KMS-11 (cell line): ENCODE data around the gene NELL2.

Experiments used
- H2AFZ ChIP-seq: fragments of 200-600 bp; sonication (generic); 2 replicates; pipeline ENCODE4 v1.6.1; 2016; ENCODE audit warnings: antibody characterized with exemption, mixed run types, low read depth
- H3K27ac ChIP-seq: fragments of 200-600 bp; sonication (generic); 2 replicates; pipeline ENCODE4 v1.6.1; 2016; ENCODE audit warnings: mild to moderate bottlenecking, mixed run types
- H3K27me3 ChIP-seq: fragments of 200-600 bp; sonication (generic); 2 replicates; pipeline ENCODE4 v1.6.1; 2017; ENCODE audit warnings: mild to moderate bottlenecking, low read depth, mixed run types, moderate library complexity; ENCODE audit not compliant: insufficient read depth
- H3K36me3 ChIP-seq: fragments of 200-600 bp; sonication (generic); 2 replicates; pipeline ENCODE4 v1.6.1; 2017; ENCODE audit warnings: mild to moderate bottlenecking, mixed run types; ENCODE audit not compliant: insufficient read depth
- H3K4me1 ChIP-seq: fragments of 200-600 bp; sonication (generic); 2 replicates; pipeline ENCODE4 v1.6.1; 2016; ENCODE audit warnings: mild to moderate bottlenecking, low read depth, mixed run types; ENCODE audit not compliant: poor library complexity, severe bottlenecking
- H3K4me2 ChIP-seq: fragments of 200-600 bp; sonication (generic); 2 replicates; pipeline ENCODE4 v1.7.0; 2016; ENCODE audit warnings: mild to moderate bottlenecking, mixed run types
- H3K4me3 ChIP-seq: fragments of 200-600 bp; sonication (generic); IDR thresholded peaks from 2 replicates; pipeline ENCODE4 v1.6.1; 2017; ENCODE audit warnings: low read depth, low read length, mixed read lengths; ENCODE audit not compliant: insufficient read depth
- H3K79me2 ChIP-seq: fragments of 200-600 bp; sonication (generic); 2 replicates; pipeline ENCODE4 v1.6.1; 2016; ENCODE audit warnings: low read depth, mixed run types; ENCODE audit not compliant: insufficient read depth
- H3K9ac ChIP-seq: fragments of 200-600 bp; sonication (generic); 2 replicates; pipeline ENCODE4 v1.6.1; 2016; ENCODE audit warnings: mild to moderate bottlenecking, mixed run types
- H4K20me1 ChIP-seq: fragments of 200-600 bp; sonication (generic); 2 replicates; pipeline ENCODE4 v1.6.1; 2016; ENCODE audit warnings: mild to moderate bottlenecking, mixed run types; ENCODE audit not compliant: insufficient read depth
- TF ChIP-seq, protein P1 (sequence below): fragments of 200-600 bp; sonication (generic); conservative IDR thresholded peaks from 2 replicates; pipeline ENCODE4 v1.6.1; 2017; ENCODE audit warnings: low read depth, mild to moderate bottlenecking, antibody characterized with exemption, low read length, moderate library complexity, mixed read lengths

Gene NELL2

DNA sequence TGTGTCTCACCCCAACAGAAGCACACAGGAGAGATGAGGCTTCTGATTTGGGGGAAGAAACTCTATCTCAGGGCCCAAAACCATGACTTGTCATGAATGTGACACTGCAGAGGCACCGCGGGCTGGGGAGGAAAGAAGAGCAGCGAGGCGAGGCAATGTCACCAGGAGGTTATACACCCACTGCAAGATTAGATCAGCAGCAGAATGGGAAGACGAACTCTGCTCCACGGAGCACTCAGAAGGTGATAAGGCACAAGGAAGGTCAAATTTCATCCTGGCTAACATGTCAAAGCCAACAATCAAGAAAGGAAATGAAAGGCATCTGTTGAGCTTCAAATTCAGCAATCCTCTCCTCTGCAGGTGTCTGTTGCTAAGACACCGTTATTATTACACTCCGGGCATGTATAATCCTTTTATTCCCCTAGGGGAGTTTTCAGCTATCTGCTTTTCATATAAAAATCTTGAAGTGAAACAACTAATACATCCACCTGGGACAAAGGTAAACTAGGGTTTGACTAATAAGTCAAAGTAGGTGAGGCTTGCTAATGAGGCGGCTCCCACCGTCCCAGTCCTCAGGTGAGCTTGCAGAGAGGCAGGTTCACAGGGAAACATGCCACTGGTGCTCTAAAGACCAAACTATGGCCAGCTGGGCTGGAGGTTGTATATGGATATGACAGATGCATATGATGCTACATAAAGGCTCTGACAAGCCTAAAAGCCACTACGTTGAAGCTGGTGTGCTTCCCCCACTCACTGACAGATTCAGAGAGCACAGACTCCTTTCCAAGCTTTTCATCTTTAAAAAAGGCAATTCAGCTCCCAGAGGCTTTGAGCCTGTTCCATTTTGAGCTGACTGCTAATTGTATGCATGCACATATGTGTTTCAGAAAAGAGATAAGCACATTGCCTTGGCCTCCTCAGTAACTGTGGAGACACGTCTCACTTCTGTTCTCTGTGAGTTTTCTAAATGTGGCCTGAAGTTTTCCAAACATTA is 221.2 kb downstream of the NELL2 start:
- Histone ChIP-seq H3K4me3 (no peak overlapping the region), H3K27me3 (no peaks in the 10 kb centered on the region), H3K27ac (no peak overlapping the region), H4K20me1 (no peaks in the 10 kb centered on the region), H3K36me3 (no peaks in the 10 kb centered on the region), H3K4me2 (no peak overlapping the region), H3K9ac (no peak overlapping the region), H3K79me2 (no peaks in the 10 kb centered on the region), H3K4me1 (no peaks in the 10 kb centered on the region), H2AFZ (no peak overlapping the region)
- TF ChIP-seq, protein P1, sequence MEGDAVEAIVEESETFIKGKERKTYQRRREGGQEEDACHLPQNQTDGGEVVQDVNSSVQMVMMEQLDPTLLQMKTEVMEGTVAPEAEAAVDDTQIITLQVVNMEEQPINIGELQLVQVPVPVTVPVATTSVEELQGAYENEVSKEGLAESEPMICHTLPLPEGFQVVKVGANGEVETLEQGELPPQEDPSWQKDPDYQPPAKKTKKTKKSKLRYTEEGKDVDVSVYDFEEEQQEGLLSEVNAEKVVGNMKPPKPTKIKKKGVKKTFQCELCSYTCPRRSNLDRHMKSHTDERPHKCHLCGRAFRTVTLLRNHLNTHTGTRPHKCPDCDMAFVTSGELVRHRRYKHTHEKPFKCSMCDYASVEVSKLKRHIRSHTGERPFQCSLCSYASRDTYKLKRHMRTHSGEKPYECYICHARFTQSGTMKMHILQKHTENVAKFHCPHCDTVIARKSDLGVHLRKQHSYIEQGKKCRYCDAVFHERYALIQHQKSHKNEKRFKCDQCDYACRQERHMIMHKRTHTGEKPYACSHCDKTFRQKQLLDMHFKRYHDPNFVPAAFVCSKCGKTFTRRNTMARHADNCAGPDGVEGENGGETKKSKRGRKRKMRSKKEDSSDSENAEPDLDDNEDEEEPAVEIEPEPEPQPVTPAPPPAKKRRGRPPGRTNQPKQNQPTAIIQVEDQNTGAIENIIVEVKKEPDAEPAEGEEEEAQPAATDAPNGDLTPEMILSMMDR, result no peak

DNA sequence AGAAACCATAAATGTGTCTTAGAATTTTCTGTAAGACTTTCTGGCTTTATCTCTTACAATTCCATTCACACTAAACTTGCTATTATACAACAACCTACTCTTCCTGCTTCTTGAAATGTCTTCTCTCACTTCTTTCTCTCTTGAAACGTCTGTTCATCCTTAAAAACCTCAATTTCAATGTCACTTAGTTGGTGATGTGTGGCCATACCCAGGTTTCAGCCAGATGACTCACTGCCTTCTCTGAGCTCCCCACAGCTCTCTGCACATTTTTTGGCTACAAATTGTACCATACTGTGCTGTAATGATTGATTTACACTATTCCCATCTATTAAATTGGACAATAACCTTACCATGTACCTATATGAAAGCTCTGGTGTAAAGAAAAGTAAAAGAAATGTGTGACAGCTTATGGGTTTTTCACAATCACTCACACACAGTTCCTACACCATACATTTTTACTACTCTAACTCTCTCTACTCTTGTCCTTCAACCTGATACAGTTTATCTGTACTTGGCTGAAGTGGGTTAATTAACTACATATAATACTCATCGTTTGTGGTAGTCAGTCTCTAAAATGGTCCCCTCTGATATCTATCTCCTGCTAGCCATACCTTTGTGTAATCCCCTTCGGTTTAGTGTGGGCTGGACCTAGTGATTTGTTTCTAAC is 222.1 kb downstream of the NELL2 start:
- TF ChIP-seq, protein P1, result no peak
- Histone ChIP-seq H3K36me3 (no peaks in the 10 kb centered on the region), H3K4me3 (no peak overlapping the region), H4K20me1 (no peaks in the 10 kb centered on the region), H3K4me1 (no peaks in the 10 kb centered on the region), H3K9ac (no peak overlapping the region), H3K27ac (no peak overlapping the region), H3K27me3 (no peaks in the 10 kb centered on the region), H3K4me2 (no peak overlapping the region), H2AFZ (no peak overlapping the region), H3K79me2 (no peaks in the 10 kb centered on the region)

DNA sequence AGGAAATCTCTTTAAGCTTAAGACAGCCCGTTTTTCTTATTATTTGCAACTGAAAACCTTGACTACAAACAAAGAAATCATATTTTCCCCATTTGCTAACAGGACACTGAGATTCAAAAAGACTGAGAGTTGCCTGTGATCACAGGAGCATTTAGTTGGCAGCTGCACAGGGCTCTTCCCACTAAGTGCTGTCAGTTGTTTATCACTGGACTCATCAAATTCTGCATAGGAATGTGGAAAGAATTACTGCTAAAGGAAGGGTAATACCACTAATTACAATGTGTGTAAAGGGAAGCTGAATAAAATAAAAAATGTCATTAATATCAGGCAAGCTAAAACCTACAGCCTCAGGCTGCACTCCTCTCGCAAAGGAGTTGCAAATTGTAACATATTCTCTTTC is 226.4 kb downstream of the NELL2 start:
- H3K9ac ChIP-seq, result no peak overlapping the region
- no peak overlapping the region for H3K27ac ChIP-seq
- no peak overlapping the region for H3K4me2 ChIP-seq
- H4K20me1 ChIP-seq, result no peaks in the 10 kb centered on the region
- TF ChIP-seq, protein P1, result no peak
- no peaks in the 10 kb centered on the region for H3K36me3 ChIP-seq
- H2AFZ ChIP-seq, result no peak overlapping the region
- H3K79me2 ChIP-seq, result no peaks in the 10 kb centered on the region
- H3K4me3 ChIP-seq, result no peak overlapping the region
- no peaks in the 10 kb centered on the region for H3K4me1 ChIP-seq
- no peaks in the 10 kb centered on the region for H3K27me3 ChIP-seq

DNA sequence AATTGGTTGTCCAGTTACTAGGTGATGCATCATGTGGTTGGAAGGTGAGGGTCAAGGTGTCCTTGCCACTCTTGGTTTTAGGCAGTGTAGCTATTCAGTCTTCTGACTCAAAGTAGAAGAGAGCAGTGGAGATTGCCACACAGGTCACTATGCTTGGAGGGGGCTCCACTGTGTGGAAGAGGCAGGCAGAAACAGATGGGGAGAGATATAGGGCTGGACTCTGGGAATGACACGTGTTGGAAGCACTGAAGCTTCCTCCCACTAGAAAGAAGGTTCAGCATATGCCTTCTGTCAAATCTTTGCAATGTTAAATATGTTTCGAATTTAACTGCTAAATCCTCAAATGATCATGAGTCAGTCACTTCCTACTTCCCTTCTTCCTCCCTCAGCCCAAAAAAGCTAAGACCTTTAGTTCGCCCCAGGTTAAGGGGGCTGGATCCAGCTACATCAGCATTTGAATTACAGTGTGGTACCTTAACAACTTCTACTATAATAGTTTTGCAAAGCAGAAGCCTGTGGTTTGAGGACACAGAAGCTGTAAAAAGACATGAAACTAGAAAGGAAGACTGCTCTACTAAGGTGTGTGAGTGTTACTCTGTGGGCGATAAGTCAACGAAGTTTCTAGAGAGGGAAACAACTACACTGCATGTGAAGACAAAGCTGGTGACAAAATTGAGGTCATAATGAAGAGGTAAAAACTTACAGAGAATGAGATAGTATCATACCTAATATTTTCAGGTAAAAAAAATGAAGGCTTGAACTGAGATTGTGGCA is 228.0 kb downstream of the NELL2 start:
- Histone ChIP-seq H3K4me2 (no peak overlapping the region), H3K36me3 (no peaks in the 10 kb centered on the region), H2AFZ (no peak overlapping the region), H3K4me3 (no peak overlapping the region), H3K27ac (no peak overlapping the region), H3K4me1 (no peaks in the 10 kb centered on the region), H3K9ac (no peak overlapping the region), H4K20me1 (no peaks in the 10 kb centered on the region), H3K79me2 (no peaks in the 10 kb centered on the region), H3K27me3 (no peaks in the 10 kb centered on the region)
- TF ChIP-seq, protein P1, result no peak
